CMK (cell line): ENCODE results near the gene CST7.

ENCODE experiments used
- DNase-seq: peaks from one replicate; pipeline ENCODE4 v3.0.0-alpha.2; 2010; ENCODE audit warnings: low read depth

The CST7 gene

GRCh38 chr20:24950836-24951525, 1.9 kb downstream of the CST7 start:
- DNase-seq = no peak

- DNase-seq = no peak
These were observed 2.5 kb downstream of the CST7 start for GRCh38 chr20:24951536-24952083.

GRCh38 chr20:24952376-24953208, 3.5 kb downstream of the CST7 start:
- no peak for DNase-seq

- no peak for DNase-seq
These were observed 4.1 kb downstream of the CST7 start for GRCh38 chr20:24953209-24953575.

- no peak for DNase-seq
These were observed 4.6 kb downstream of the CST7 start for GRCh38 chr20:24953621-24954133.

GRCh38 chr20:24954151-24954550, 5.1 kb downstream of the CST7 start:
- DNase-seq = no peak

GRCh38 chr20:24954566-24954965, 5.5 kb downstream of the CST7 start:
- DNase-seq = no peak

- DNase-seq = no peak
These were observed 6.0 kb downstream of the CST7 start for GRCh38 chr20:24955045-24955444.

GRCh38 chr20:24956001-24956841, 7.2 kb downstream of the CST7 start:
- no peak for DNase-seq

GRCh38 chr20:24957326-24958016, 8.4 kb downstream of the CST7 start:
- DNase-seq = no peak

- DNase-seq = no peak
These were observed 9.7 kb downstream of the CST7 start for GRCh38 chr20:24958506-24959385.

- no peak for DNase-seq
These were observed 10.7 kb downstream of the CST7 start for GRCh38 chr20:24959591-24960301.

GRCh38 chr20:24960302-24960801, 11.3 kb downstream of the CST7 start:
- DNase-seq = no peak

GRCh38 chr20:24960861-24961260, 11.8 kb downstream of the CST7 start:
- no peak for DNase-seq

- DNase-seq = no peak
These were observed 12.5 kb downstream of the CST7 start for GRCh38 chr20:24961384-24962181.

- no peak for DNase-seq
These were observed 13.1 kb downstream of the CST7 start for GRCh38 chr20:24962182-24962492.

GRCh38 chr20:24962510-24962909, 13.4 kb downstream of the CST7 start:
- no peak for DNase-seq

GRCh38 chr20:24963672-24964505, 14.8 kb downstream of the CST7 start:
- DNase-seq = no peak
